GM12874 (cell line): ENCODE results near the gene PAK1.

Experiments
- TF ChIP-seq, protein P1 (sequence below): IDR thresholded peaks from 2 replicates; pipeline ENCODE4 v1.5.1; 2011; ENCODE audit warnings: low read depth, mild to moderate bottlenecking, control low read depth, low read length, moderate library complexity; ENCODE audit not compliant: insufficient read depth

Gene PAK1

DNA sequence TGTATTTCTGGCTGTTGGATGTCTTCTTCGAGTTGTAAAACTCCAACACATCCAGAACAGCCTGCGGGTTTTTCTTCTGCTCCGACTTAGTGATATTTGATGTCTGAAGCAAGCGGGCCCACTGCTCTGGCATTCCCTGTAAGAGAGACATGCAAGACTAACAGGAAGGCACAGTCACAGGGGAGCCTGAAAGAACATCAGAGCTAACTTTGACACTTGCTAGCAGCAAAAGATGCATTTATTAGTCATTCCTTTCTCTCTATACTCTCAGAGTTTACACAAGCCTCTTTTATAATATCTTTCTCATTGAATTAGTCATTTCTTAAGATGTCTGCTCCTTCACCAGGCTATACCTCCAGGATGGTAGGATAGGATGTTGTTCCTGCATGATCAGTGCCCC lies 94.6 kb downstream of the PAK1 start:
- TF ChIP-seq, protein P1, sequence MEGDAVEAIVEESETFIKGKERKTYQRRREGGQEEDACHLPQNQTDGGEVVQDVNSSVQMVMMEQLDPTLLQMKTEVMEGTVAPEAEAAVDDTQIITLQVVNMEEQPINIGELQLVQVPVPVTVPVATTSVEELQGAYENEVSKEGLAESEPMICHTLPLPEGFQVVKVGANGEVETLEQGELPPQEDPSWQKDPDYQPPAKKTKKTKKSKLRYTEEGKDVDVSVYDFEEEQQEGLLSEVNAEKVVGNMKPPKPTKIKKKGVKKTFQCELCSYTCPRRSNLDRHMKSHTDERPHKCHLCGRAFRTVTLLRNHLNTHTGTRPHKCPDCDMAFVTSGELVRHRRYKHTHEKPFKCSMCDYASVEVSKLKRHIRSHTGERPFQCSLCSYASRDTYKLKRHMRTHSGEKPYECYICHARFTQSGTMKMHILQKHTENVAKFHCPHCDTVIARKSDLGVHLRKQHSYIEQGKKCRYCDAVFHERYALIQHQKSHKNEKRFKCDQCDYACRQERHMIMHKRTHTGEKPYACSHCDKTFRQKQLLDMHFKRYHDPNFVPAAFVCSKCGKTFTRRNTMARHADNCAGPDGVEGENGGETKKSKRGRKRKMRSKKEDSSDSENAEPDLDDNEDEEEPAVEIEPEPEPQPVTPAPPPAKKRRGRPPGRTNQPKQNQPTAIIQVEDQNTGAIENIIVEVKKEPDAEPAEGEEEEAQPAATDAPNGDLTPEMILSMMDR = no peak

DNA sequence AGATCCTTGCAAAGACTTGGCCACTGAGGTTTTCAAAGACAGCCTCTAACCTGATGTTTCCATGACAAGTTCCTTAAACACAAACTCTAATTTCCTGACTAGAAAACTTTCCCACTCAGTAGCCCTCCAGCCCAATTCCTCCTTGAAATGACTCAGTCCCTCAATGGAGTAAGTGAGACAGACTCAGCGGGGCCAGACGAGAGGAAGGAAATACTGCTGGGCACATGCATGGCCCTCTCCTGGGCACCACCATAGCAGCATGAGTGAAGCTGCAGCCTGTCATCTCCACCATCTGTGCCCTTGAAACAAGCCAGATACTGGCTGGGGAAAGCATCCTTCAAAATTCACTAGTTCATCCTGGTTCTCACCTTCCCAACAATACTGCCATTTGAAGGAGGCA lies 96.2 kb downstream of the PAK1 start:
- TF ChIP-seq, protein P1 = no peak

DNA sequence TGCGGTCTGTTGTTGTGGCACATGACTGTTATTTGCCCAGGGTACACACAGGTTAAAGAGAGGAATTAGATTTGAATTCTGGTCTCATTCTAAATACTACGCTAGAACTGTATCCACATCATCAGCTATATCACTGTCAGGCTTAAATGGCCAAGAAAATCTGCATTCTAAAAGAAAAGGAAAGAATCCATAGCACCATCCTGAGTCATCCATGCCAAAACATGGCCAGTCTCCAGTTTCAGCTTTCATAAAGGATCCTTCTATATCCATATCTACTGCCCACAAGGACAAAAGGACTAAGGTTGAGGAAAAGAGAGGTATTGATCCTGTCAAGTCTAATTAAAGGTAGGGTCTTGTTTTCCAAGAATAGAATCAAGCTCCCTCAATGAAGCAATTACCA lies 98.8 kb downstream of the PAK1 start:
- TF ChIP-seq, protein P1 = no peak

DNA sequence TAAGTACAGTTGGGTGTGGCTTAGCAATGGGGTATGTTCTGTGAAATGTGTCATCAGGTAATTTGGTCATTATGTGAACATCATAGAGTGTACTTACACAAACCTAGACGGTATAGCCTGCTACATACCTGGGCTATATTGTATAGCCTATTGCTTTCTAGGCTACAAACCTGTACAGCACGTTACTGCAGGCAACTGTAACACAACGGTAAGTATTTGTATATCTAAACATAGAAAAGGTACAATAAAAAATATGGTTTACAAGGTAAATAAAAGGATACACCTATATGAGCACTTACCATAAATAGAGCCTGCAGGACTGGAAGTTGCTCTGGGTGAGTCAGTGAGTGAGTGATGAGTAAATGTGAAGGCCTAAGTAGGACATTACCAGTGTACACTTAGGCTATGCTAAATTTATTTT lies 99.3 kb downstream of the PAK1 start:
- TF ChIP-seq, protein P1 = no peak

DNA sequence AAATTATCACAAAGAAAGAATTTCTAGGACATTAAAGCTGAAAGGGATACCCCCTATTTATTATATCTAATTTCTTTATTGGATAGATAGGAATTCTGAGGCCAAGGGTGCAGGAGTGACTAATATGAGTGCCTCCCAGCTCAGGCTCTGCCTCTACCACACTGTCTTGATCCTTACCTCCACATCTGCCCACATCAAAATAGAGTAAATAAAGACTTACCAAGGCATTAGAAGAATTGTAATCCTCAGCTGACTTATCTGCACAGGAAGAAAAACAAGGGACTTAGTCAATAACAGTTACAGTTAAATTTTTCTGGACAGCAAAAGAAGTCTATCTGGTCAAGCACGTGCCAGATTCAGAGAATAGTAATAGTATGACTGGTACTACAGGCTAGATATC lies 99.8 kb downstream of the PAK1 start:
- TF ChIP-seq, protein P1 = no peak

DNA sequence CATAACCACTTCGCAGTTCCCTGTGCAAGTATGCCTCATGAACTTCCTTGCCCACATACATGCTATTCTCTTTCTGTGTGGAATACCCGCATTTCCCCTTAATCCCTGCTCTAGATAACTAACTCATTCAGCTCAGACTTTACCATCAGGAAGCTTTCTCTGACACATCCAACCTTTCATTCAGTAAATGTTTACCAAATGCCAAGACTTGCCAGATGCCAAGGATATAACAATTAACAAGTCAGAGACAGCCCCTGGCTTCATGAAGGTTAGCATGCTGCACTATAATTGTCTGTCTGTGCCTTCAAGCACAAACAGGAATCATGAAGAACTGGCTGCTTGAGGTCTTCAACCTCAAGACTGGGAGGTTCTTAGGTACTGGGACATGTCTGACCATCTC lies 101.2 kb downstream of the PAK1 start:
- TF ChIP-seq, protein P1 = no peak

DNA sequence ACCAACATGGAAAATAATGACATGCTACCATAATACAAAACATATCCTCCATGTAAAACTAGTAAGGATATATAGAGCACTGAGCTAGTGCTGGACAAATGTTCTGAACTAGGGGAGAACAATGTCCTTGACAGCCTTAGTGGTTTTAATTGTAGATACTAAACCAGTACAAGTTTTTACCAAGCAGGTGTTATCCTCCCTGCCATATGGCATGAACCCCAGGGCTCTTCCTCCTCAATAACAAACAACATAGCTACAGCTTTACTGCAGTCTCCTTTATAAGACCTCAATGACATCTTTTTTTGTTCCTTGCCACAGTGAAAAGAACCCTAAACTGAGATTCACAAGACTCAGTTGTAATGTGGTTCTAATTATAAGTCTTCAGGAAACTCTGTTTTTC lies 102.2 kb downstream of the PAK1 start:
- TF ChIP-seq, protein P1 = no peak

DNA sequence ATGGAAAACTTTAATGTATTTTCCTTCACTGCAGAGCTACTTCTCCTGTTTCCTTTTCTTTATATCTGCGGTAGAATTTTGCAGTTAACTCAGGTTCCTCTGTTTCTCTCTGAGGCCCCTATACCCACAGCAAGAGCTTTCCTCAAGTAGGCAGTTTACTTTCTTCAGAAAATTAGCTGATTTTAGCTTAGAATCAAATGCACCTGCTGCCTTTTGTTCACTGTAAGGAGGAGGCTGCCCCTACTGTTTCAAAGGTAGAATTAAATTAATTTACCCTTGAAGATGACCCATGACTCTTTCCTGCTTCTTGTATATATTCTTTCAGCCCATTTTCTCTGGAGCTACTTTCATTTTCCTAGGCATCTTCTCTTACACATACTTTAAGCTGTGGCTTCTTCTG lies 103.7 kb downstream of the PAK1 start:
- TF ChIP-seq, protein P1 = 0 out of 2 replicates have a peak, but pooled peaks have one; percentile 9
